DMS53 treated with DMSO at 0.1 percent for 48 hours (cell line): ENCODE results near the gene UBXN2A.
"Not testable (repeated sequence)": the region's sequence is repeated elsewhere in the genome, so short reads cannot be mapped to it uniquely, and the experiment has no call there.

Experiments
- DNase-seq: peaks from one replicate; lab custom pipeline; 2025; ENCODE audit not compliant: unreplicated experiment; lab: John Stamatoyannopoulos, UW

UBXN2A gene

GRCh38 chr2:23940718-23941620, 706 bp downstream of the UBXN2A start:
- DNase-seq = no peak

- no peak for DNase-seq
Observed at GRCh38 chr2:23941644-23942043, 1.4 kb downstream of the UBXN2A start.

DNA sequence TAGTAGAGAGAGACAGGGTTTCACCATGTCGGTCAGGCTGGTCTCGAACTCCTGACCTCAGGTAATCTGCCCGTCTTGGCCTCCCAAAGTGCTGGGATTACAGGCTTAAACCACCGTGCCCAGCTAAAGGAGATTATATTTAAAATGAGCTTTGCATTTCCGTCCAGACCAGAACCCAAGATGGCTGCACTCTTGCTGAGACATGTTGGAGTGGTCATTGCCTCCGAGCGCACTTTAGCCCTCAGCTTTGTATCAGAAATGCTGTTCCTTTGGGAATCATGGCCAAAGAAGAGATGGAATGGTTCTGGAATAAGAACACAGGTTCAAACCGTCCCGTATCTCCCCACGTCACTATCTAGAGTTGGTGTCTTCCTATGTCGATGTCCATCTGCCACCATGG, 3.4 kb downstream of the UBXN2A start:
- DNase-seq = no peak

DNA sequence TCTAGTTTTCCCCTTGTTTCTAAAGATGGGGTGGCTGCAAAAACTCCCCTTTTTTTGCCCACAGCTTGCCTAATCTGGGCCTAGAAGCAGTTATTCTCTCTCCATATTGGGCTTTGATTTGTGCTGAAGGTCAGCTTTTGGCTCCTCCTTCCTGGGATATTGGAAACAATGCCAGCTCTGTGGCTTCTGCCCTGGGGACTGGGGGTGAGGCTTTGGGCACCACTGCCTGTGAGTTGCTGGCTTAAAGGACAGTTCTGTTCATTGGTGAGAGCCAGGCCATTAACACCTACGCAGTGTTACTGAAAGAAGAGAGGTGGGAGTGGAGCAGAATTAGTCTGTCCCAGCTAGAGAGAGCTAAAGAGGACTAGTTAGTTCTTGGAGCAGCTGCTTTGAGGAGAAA, 4.3 kb downstream of the UBXN2A start:
- no peak for DNase-seq

GRCh38 chr2:23944976-23945375, 4.7 kb downstream of the UBXN2A start:
- DNase-seq = no peak

GRCh38 chr2:23947350-23947749, 7.1 kb downstream of the UBXN2A start:
- no peak for DNase-seq

- not testable (repeated sequence) for DNase-seq
Observed at GRCh38 chr2:23952558-23952957, 12.3 kb downstream of the UBXN2A start.

GRCh38 chr2:23953625-23954024, 13.4 kb downstream of the UBXN2A start:
- no peak for DNase-seq

- no peak for DNase-seq
Observed at GRCh38 chr2:23954325-23955014, 14.2 kb downstream of the UBXN2A start.

DNA sequence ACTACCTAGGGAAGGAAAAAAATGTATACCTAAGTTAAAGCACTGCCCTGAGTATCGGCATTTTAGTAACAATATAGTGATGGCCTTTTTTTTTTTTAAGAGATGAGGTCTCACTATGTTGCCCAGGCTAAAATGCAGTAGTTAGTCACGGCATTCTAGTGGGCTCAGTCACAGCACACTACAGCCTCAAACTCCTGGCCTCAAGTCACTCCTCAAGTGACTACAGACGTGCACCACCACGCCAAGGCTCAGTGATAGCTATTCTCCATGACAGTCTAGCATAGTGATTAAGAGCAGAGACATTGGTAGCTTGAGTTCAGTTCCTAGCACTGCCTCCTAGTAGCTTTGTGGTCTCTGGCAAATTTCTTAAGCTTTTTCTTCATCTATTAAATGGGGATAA, 27.6 kb downstream of the UBXN2A start:
- no peak for DNase-seq

GRCh38 chr2:23976883-23977282, 36.6 kb downstream of the UBXN2A start:
- no peak for DNase-seq

- peak; percentile 8 for DNase-seq
Observed at GRCh38 chr2:23988371-23988770, 48.1 kb downstream of the UBXN2A start.

DNA sequence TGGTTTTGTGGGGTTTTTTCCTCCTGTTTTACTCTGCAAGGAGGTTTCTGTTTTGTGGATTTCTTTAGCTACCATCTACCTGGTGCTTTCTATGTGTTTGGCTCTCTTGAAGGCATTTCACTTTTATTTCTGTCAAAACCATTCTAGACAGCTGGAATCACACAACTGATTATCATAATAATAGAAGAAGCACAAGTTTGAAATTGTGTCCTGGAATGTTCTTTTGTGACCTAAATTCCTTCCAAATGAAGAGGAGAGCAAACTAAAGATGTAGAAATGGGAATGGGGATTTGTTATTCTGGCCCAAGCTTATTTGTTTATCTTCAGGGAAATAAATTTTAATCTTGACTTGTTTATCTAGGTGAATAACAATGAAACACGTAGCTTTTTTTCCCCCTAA, 52.7 kb downstream of the UBXN2A start:
- DNase-seq = no peak

DNA sequence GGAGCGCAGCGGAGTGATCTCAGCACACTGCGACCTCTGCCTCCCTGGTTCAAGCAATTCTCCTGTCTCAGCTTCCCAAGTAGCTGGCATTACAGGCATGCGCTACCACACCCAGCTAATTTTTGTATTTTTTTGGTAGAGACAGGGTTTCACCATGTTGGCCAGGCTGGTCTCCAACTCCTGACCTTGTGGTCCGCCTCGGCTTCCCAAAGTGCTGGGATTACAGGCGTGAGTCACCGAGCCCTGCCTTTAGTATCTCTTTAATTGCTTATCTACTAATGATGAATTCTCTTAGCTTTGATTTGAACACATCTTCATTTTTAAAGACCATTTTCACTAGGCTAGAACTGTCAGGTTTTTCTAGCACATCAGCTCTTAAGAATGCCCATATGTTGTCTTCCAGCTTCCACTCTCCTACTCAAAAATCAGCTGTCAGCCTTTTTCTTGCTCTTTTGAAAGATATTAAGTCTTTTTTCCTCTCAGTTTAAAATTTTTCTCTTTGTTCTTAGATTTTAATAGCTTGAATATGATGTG, 53.5 kb downstream of the UBXN2A start:
- DNase-seq = no peak

DNA sequence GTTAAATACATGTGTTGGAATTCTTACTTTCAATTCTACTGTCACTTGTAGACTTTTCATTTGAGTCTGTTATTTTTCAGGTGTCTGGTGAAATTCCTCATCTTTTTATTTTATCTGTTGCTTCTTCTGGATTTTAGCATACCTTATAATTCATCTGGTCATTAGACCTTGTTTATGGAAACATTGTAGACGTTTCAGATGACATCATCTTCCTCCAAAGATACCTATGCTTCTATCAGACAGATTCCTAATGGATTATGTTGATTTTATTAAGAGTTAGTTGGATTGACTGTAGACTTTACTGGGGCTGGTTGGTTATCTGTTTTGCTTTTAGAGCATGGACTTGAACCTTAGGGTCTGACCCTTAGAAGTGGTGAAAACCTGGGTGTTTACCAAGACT, 54.3 kb downstream of the UBXN2A start:
- no peak for DNase-seq

DNA sequence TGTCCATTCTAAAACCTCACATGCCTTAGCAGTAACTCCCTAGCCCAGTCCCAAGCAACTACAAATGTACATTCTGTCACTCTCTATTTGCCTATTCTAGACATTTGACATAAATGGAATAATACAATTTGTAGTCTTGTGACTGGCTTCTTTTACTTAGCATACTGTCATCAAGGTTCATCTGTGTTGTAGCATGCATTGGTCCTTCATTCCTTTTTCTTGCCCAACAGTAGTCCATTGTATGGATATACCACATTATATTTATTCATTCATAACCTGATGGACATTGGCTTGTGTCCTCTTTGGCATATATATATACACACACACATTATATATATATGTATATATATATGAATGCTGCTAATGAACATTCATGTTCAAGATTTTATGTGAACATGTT, 67.4 kb downstream of the UBXN2A start:
- DNase-seq = no peak

GRCh38 chr2:24008672-24009366, 68.6 kb downstream of the UBXN2A start:
- no peak for DNase-seq

- DNase-seq = no peak
Observed at GRCh38 chr2:24009367-24009679, 69.1 kb downstream of the UBXN2A start.

DNA sequence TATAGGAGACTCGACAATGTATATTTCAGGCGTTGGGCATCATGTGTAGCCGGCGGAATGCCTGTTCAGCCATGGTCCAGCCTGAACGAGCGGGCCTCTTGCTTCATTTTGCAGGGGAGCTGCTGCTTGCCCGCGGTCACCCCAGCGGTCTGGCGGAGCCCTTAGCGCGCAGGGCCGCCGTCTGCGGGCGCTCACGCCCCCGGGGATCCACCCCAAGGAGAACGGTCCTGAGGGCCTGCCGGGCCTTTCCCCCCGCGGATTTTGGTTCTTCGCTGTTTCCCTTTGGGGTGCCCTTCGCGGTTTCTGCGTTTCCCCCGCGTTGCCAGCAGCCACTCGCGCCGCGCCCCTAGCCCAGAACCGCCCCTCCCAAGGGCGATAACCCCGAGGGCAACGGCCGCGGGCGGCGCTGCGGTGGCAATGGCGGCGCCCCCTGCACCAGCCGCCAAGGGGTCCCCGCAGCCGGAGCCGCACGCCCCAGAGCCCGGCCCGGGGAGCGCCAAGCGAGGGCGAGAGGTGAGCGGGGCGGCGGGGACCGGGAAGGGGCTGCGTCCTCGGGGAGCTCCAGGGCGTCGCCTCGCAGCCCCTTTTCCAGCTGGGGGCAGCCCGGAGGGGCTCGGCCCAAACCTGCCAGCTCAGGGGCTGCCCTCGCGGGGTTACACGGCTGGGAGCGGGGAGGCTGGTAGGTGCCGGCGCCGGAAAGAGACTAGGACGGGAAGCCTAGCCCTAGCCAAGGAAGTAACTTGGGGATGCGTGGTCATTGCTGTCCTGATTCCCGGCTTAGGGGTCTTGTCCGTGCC, 69.6 kb downstream of the UBXN2A start, which contains the start of gene MFSD2B:
Gene MFSD2B, plus strand, starts transcription at position 406 of the 797 bp plus-strand sequence. Its CDS starts 12 bp downstream, at position 418.
- DNase-seq = no peak

DNA sequence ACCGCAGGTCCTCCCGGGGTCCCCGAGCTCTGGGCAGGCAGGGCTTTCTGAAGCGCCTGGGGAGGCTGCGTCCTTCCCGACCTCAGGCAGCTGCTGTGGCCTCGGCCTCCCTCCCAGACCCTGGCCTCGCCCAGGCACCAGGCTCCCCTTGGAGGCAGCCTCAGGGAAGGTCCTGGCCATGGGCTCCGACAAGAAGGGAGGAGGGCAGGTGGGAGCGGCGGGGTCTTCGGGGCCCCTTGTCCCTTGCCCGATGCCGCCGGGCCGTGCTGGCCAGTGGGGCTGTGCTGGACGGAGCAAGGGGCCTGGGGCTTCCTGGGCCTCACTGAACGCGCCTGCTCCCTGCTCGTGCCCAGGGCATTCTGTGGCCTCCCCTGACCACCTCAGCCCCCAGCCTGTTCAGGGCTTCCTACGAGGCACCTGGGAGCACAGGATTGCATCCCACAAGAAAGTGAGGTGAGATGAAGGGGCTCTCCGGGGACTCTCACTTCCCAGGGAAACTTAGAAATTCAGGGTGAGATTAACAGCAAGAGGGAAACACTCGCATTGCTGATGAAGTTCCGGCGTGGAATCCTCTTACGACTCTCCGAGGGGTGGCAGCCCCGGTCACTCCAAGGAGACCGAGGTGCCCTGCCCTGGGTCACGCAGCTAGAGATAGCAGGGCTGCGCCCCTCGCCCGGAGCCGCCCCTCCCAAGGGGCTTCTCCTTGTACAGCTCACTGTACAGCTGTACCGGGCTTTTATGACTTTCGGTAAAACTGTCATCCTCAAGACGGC, 70.4 kb downstream of the UBXN2A start:
- no peak for DNase-seq
